Astrocyte (in vitro differentiated cells and primary cell): ENCODE results near the gene POLR2F.

Experiments
- EZH2 ChIP-seq: IDR thresholded peaks from 2 replicates; pipeline ENCODE4 v1.6.1; 2012; ENCODE audit warnings: mild to moderate bottlenecking, low read length, inconsistent platforms; ENCODE audit not compliant: insufficient read depth
- TF ChIP-seq, protein P1 (sequence below): IDR thresholded peaks from 2 replicates; pipeline ENCODE4 v1.5.1; 2011; ENCODE audit warnings: low read depth, mild to moderate bottlenecking, inconsistent platforms, low read length, moderate library complexity; ENCODE audit not compliant: insufficient read depth

DNA sequence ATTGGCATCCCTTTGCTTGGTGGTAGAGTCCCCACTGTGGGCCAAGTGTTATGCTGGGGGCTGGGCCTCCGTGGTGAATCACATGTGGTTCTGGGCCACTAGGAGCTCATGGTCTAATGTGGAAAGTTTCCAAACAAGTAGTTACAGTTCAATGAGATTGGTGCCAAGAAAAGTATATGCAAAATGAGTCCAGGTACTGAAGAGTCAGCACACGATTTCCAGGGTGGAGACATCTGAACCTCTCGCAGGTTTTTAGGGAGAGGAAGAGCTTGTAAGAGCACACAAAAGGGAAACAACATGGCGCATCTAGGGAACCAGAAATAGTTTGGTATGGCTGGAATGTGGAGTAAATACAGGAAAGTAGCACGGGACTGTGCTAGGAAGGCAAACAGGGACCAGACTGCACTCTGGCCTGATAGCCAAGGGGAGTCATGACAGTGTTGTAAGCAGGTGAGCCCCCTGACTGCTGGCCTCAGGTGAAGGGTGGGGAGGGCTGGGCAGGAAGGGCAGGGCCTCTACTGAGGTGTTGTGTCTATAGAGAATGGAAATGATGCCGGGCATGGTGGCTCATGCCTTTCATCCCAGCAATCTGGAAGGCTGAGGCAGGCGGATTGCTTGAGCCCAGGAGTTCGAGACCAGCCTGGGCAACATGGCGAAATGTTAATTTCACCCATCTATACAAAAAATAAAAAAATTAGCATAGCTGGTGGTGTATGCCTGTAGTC is 12.6 kb downstream of the POLR2F start:
- TF ChIP-seq, protein P1, sequence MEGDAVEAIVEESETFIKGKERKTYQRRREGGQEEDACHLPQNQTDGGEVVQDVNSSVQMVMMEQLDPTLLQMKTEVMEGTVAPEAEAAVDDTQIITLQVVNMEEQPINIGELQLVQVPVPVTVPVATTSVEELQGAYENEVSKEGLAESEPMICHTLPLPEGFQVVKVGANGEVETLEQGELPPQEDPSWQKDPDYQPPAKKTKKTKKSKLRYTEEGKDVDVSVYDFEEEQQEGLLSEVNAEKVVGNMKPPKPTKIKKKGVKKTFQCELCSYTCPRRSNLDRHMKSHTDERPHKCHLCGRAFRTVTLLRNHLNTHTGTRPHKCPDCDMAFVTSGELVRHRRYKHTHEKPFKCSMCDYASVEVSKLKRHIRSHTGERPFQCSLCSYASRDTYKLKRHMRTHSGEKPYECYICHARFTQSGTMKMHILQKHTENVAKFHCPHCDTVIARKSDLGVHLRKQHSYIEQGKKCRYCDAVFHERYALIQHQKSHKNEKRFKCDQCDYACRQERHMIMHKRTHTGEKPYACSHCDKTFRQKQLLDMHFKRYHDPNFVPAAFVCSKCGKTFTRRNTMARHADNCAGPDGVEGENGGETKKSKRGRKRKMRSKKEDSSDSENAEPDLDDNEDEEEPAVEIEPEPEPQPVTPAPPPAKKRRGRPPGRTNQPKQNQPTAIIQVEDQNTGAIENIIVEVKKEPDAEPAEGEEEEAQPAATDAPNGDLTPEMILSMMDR = no peak
- no peak for TF ChIP-seq EZH2
